H7 (cell line): ENCODE measurements around the gene EML6. TPM values are rescaled to one million over a fixed set of nuclear protein-coding genes. Genes with fewer than 3 reads are reported as not detected.
"Not testable (repeated sequence)": the region's sequence is repeated elsewhere in the genome, so short reads cannot be mapped to it uniquely, and the experiment has no call there.

Source experiments
- DNase-seq: peaks from one replicate; pipeline ENCODE4 v3.0.0; 2012
- H3K27me3 ChIP-seq: 2 replicates; pipeline ENCODE4 v1.6.0; 2011; ENCODE audit warnings: mild to moderate bottlenecking, low read length; ENCODE audit not compliant: control insufficient read depth, insufficient read depth
- H3K36me3 ChIP-seq: replicated peaks from 2 replicates; pipeline ENCODE4 v1.5.1; 2011; ENCODE audit warnings: low read length; ENCODE audit not compliant: control insufficient read depth, insufficient read depth
- H3K4me3 ChIP-seq: 2 replicates; pipeline ENCODE4 v1.5.1; 2011; ENCODE audit warnings: low read depth, mild to moderate bottlenecking, control low read depth, low read length, moderate library complexity; ENCODE audit not compliant: insufficient read depth
- total RNA-seq: library from RNA; depleted of rRNA; stranded (reverse); fragments of >200 nt; shearing (Covaris generic); gene quantifications from 2 replicates; pipeline ENCODE4 v1.2.3, GENCODE V29; 2014

Gene EML6
- total RNA-seq, 1 experiment from 2014 or later, result 0.52 TPM

- Histone ChIP-seq H3K4me3 (no peak overlapping the region), H3K27me3 (no peaks in the 10 kb centered on the region), H3K36me3 (no peaks in the 10 kb centered on the region)
- no peak for DNase-seq
Measured at GRCh38 chr2:54815148-54815539, 91.7 kb downstream of the EML6 start.

- no peak for DNase-seq
- Histone ChIP-seq H3K4me3 (no peak overlapping the region), H3K36me3 (no peaks in the 10 kb centered on the region), H3K27me3 (no peaks in the 10 kb centered on the region)
Measured at GRCh38 chr2:54818226-54818625, 94.8 kb downstream of the EML6 start.

- no peaks in the 10 kb centered on the region for H3K36me3 ChIP-seq
- H3K27me3 ChIP-seq, result no peaks in the 10 kb centered on the region
- no peak overlapping the region for H3K4me3 ChIP-seq
- no peak for DNase-seq
Measured at GRCh38 chr2:54820558-54820957, 97.1 kb downstream of the EML6 start.

GRCh38 chr2:54824567-54824966, 101.1 kb downstream of the EML6 start:
- no peaks in the 10 kb centered on the region for H3K27me3 ChIP-seq
- H3K4me3 ChIP-seq, result no peak overlapping the region
- peak; percentile 18 for DNase-seq
- H3K36me3 ChIP-seq, result no peaks in the 10 kb centered on the region

- DNase-seq, result no peak
- no peaks in the 10 kb centered on the region for H3K27me3 ChIP-seq
Measured at GRCh38 chr2:54830546-54830945, 107.1 kb downstream of the EML6 start.

GRCh38 chr2:54831480-54831879, 108.0 kb downstream of the EML6 start:
- Histone ChIP-seq H3K27me3 (no peaks in the 10 kb centered on the region), H3K4me3 (no peak overlapping the region), H3K36me3 (no peaks in the 10 kb centered on the region)
- DNase-seq, result no peak

More at GRCh38 chr2:54830546-54830945, 107.1 kb downstream of the EML6 start:
- no peak overlapping the region for H3K4me3 ChIP-seq
- no peaks in the 10 kb centered on the region for H3K36me3 ChIP-seq

- H3K27me3 ChIP-seq, result no peaks in the 10 kb centered on the region
- no peak overlapping the region for H3K4me3 ChIP-seq
- DNase-seq, result no peak
- H3K36me3 ChIP-seq, result no peaks in the 10 kb centered on the region
Measured at GRCh38 chr2:54834721-54835120, 111.3 kb downstream of the EML6 start.

GRCh38 chr2:54836477-54836876, 113.0 kb downstream of the EML6 start:
- Histone ChIP-seq H3K4me3 (no peak overlapping the region), H3K27me3 (no peaks in the 10 kb centered on the region), H3K36me3 (no peaks in the 10 kb centered on the region)
- no peak for DNase-seq

- H3K27me3 ChIP-seq, result no peaks in the 10 kb centered on the region
- no peak overlapping the region for H3K4me3 ChIP-seq
- H3K36me3 ChIP-seq, result no peaks in the 10 kb centered on the region
- DNase-seq, result peak; percentile 68
Measured at GRCh38 chr2:54838585-54839035, 115.1 kb downstream of the EML6 start.

GRCh38 chr2:54839461-54840255, 116.2 kb downstream of the EML6 start:
- Histone ChIP-seq H3K4me3 (no peak overlapping the region), H3K27me3 (no peaks in the 10 kb centered on the region), H3K36me3 (no peaks in the 10 kb centered on the region)
- DNase-seq, result no peak

GRCh38 chr2:54840559-54841468, 117.4 kb downstream of the EML6 start:
- H3K27me3 ChIP-seq, result no peaks in the 10 kb centered on the region
- H3K36me3 ChIP-seq, result no peaks in the 10 kb centered on the region
- no peak overlapping the region for H3K4me3 ChIP-seq
- DNase-seq, result no peak

GRCh38 chr2:54841500-54841899, 118.0 kb downstream of the EML6 start:
- not testable (repeated sequence) for H3K27me3 ChIP-seq, H3K36me3 ChIP-seq, H3K4me3 ChIP-seq, DNase-seq

GRCh38 chr2:54845094-54845493, 121.6 kb downstream of the EML6 start:
- no peaks in the 10 kb centered on the region for H3K27me3 ChIP-seq
- no peak overlapping the region for H3K4me3 ChIP-seq
- no peak for DNase-seq
- H3K36me3 ChIP-seq, result no peaks in the 10 kb centered on the region

- no peak for DNase-seq
- Histone ChIP-seq H3K4me3 (no peak overlapping the region), H3K36me3 (no peaks in the 10 kb centered on the region), H3K27me3 (no peaks in the 10 kb centered on the region)
Measured at GRCh38 chr2:54845514-54845913, 122.1 kb downstream of the EML6 start.
